Stimulated activated naive CD8-positive, alpha-beta T cell treated with anti-CD3 and anti-CD28 coated beads, Interleukin-15, Interleukin-2, amounts not matched to agents 100 ng/mL and 50 ng/mL, for 24 hours (primary cell): ENCODE data around the gene ATL1.
A peak's percentile ranks its signal among the peaks of the same experiment; 100 is the strongest.

Source experiments
- H3K27ac Mint-ChIP-seq: one replicate; pipeline ENCODE4 v1.8.0; 2021; ENCODE audit warnings: mild to moderate bottlenecking, mixed read lengths
- H3K27me3 Mint-ChIP-seq: one replicate; pipeline ENCODE4 v1.8.0; 2021; ENCODE audit warnings: mixed read lengths
- H3K36me3 Mint-ChIP-seq: one replicate; pipeline ENCODE4 v1.8.0; 2021; ENCODE audit warnings: low read depth, mixed read lengths
- H3K4me1 Mint-ChIP-seq: one replicate; pipeline ENCODE4 v1.8.0; 2021; ENCODE audit warnings: low read depth, mixed read lengths
- H3K4me3 Mint-ChIP-seq: one replicate; pipeline ENCODE4 v1.8.0; 2021; ENCODE audit warnings: mild to moderate bottlenecking, mixed read lengths
- H3K9me3 Mint-ChIP-seq: one replicate; pipeline ENCODE4 v1.8.0; 2021; ENCODE audit warnings: mixed read lengths

ATL1 gene

GRCh38 chr14:50560931-50561285, 963 bp downstream of the ATL1 start:
- no peak overlapping the region for H3K27ac Mint-ChIP-seq
- no peaks in the 10 kb centered on the region for H3K9me3 Mint-ChIP-seq
- H3K36me3 Mint-ChIP-seq = no peaks in the 10 kb centered on the region
- peaks cover 15% of the 10 kb centered on the region for H3K4me1 Mint-ChIP-seq
- H3K4me3 Mint-ChIP-seq = peak overlapping the region; percentile 80
- H3K27me3 Mint-ChIP-seq = peaks cover 52% of the 10 kb centered on the region

DNA sequence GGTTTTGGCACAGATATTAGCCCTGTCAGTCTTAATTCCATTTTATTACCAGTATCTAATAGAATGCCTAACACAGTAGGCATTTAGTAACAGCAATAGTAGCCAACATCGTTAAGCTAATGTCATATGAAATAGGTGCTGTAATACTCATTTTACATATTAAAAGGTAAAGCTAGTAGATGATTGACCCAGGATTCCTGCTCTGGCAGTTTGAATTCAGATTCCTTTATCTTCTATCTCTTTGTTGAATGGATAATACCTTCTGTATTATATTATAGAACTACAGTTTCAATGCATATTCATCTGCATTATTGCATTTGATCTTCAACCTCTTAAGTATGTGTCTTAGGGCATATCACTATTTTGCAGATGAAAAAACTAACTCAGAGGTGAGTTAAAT, 2.9 kb downstream of the ATL1 start:
- no peak overlapping the region for H3K27ac Mint-ChIP-seq
- H3K36me3 Mint-ChIP-seq = no peaks in the 10 kb centered on the region
- H3K4me3 Mint-ChIP-seq = no peak overlapping the region
- peaks cover 15% of the 10 kb centered on the region for H3K4me1 Mint-ChIP-seq
- H3K27me3 Mint-ChIP-seq = peaks cover 36% of the 10 kb centered on the region
- H3K9me3 Mint-ChIP-seq = no peaks in the 10 kb centered on the region

DNA sequence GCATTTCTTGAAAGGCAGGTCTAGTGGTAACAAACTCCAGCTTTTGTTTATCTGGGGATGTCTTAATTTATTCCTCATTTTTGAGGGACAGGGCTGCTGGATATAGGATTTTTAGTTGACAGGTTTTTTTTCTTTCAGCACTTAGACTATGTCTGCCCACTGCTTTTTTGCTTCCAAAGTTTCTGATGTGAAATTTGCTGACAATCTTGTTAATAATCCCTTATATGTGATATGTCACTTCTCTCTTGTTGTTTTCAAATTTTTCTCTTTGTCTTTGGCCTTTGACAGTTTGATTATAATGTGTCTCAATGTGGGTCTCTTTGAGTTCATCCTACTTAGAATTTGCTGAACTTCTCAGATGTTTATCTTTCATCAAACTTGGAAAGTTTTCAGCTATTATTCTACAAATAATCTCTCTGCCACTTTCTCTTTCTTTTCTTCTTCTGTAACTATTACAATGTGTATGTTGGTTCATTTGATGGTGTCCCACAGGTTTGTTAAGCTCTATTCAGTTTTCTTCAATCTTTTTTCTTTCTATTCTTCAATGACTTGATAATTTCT, 9.8 kb downstream of the ATL1 start:
- no peak overlapping the region for H3K4me3 Mint-ChIP-seq
- H3K9me3 Mint-ChIP-seq = peaks cover 24% of the 10 kb centered on the region
- H3K27ac Mint-ChIP-seq = no peak overlapping the region
- no peaks in the 10 kb centered on the region for H3K27me3 Mint-ChIP-seq
- H3K4me1 Mint-ChIP-seq = no peaks in the 10 kb centered on the region
- H3K36me3 Mint-ChIP-seq = peaks cover 18% of the 10 kb centered on the region

DNA sequence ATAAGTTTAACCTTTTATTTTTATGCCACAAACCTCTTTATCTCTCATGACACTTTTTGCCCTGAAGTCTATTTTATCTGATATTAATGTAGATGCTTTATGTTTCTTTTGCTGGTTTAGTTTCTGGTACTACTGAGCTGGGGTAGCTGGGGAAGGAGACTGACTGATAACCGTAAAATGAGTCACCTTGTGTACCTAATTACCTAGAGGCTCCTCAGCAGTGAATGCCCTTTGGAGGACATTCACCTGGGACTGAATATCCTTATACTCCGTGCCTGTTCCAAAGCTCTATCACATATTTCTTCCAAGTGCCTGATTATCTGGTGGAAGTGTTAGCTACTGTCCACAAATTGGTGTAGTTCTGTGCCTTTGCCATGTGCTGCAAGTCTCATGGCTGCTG, 13.9 kb downstream of the ATL1 start:
- H3K36me3 Mint-ChIP-seq = peaks cover 18% of the 10 kb centered on the region
- no peak overlapping the region for H3K27ac Mint-ChIP-seq

GRCh38 chr14:50575769-50576168, 15.8 kb downstream of the ATL1 start:
- Mint-ChIP-seq H3K4me3 (no peak overlapping the region), H3K27me3 (no peaks in the 10 kb centered on the region), H3K9me3 (peaks cover 6% of the 10 kb centered on the region), H3K4me1 (no peaks in the 10 kb centered on the region), H3K36me3 (peaks cover 12% of the 10 kb centered on the region), H3K27ac (no peak overlapping the region)

More for the DNA sequence above, 13.9 kb downstream of the ATL1 start:
- Mint-ChIP-seq H3K27me3 (no peaks in the 10 kb centered on the region), H3K9me3 (peaks cover 18% of the 10 kb centered on the region), H3K4me3 (no peak overlapping the region), H3K4me1 (no peaks in the 10 kb centered on the region)

DNA sequence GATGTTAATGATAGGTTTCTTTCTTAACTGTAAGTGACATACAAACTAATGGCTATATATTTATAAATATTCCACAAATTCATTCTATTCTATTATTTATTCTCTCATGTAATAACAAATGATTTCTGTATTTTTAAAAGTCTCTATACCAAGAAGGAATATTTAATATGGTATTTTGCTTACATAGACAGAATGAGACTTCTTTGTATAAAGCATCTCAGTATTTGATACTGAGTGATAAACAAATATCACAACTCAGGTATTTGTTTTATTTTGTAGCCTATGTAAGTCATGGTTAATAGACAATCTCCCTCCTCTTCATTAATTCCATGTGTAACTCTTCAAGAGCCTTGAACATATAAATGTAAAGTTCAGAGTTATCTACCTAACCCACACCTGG, 18.0 kb downstream of the ATL1 start:
- Mint-ChIP-seq H3K9me3 (no peaks in the 10 kb centered on the region), H3K36me3 (no peaks in the 10 kb centered on the region), H3K4me1 (no peaks in the 10 kb centered on the region), H3K27ac (no peak overlapping the region), H3K27me3 (no peaks in the 10 kb centered on the region), H3K4me3 (no peak overlapping the region)

DNA sequence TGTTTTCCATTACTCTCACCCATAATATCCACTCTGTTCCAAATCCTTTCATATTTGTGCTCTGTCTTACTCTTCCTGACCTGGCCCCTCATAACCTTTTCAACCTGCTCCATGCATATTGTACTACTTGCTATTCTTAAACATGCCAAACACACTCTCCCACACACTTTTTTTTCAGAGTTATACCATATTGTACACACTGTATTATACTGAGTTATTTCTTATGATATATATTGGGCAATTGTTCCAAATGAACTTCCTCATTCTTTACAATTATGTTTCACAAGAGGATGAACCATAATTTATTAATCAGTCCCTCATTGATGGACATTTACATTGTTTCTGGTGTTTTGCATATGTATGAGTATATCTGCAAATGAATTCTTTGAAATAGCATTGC, 18.5 kb downstream of the ATL1 start:
- Mint-ChIP-seq H3K27ac (no peak overlapping the region), H3K36me3 (no peaks in the 10 kb centered on the region), H3K4me3 (no peak overlapping the region), H3K4me1 (no peaks in the 10 kb centered on the region), H3K9me3 (no peaks in the 10 kb centered on the region), H3K27me3 (no peaks in the 10 kb centered on the region)

- H3K4me1 Mint-ChIP-seq = no peaks in the 10 kb centered on the region
- H3K27ac Mint-ChIP-seq = no peak overlapping the region
- no peak overlapping the region for H3K4me3 Mint-ChIP-seq
- no peaks in the 10 kb centered on the region for H3K27me3 Mint-ChIP-seq
- H3K36me3 Mint-ChIP-seq = no peaks in the 10 kb centered on the region
- H3K9me3 Mint-ChIP-seq = no peaks in the 10 kb centered on the region
Measured at GRCh38 chr14:50590464-50590863, 30.5 kb downstream of the ATL1 start.

DNA sequence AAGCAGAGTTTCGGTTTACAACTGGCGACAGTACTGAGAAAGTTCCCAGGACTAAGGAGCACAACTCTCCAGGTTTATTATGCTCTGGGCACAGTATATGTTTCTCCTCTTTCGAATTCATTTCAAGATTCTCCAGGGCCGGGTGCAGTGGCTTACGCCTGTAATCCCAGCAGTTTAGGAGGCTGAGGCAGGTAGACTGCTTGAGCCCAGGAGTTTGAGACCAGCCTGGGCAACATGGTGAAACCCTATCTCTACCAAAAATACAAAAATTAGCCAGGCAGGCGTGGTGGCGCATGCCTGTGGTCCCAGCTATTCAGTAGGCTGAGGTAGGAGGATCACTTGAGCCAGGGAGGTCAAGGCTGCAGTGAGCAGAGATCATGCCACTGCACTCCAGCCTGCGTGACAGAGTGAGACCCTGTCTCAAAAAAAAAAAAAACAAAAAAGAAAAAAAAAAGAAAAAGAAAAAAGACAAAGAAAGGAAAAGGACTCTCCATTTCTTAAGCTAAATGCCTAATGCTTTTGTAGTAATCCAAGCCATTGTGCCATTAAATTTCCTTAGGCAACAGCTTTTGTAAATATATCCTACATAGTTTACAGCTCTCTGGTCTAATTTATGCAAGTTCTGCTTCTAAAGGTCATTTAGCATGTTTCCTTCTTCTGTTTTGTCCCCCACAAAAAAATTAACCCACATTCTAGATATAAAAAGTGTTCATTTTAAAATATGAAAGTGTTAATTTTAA, 34.8 kb downstream of the ATL1 start:
- Mint-ChIP-seq H3K4me1 (no peaks in the 10 kb centered on the region), H3K27ac (no peak overlapping the region), H3K36me3 (no peaks in the 10 kb centered on the region), H3K4me3 (no peak overlapping the region), H3K9me3 (no peaks in the 10 kb centered on the region), H3K27me3 (no peaks in the 10 kb centered on the region)

- H3K27ac Mint-ChIP-seq = no peak overlapping the region
- H3K36me3 Mint-ChIP-seq = no peaks in the 10 kb centered on the region
- H3K4me1 Mint-ChIP-seq = no peaks in the 10 kb centered on the region
- H3K9me3 Mint-ChIP-seq = no peaks in the 10 kb centered on the region
- no peak overlapping the region for H3K4me3 Mint-ChIP-seq
- no peaks in the 10 kb centered on the region for H3K27me3 Mint-ChIP-seq
Measured at GRCh38 chr14:50598765-50599164, 38.8 kb downstream of the ATL1 start.

DNA sequence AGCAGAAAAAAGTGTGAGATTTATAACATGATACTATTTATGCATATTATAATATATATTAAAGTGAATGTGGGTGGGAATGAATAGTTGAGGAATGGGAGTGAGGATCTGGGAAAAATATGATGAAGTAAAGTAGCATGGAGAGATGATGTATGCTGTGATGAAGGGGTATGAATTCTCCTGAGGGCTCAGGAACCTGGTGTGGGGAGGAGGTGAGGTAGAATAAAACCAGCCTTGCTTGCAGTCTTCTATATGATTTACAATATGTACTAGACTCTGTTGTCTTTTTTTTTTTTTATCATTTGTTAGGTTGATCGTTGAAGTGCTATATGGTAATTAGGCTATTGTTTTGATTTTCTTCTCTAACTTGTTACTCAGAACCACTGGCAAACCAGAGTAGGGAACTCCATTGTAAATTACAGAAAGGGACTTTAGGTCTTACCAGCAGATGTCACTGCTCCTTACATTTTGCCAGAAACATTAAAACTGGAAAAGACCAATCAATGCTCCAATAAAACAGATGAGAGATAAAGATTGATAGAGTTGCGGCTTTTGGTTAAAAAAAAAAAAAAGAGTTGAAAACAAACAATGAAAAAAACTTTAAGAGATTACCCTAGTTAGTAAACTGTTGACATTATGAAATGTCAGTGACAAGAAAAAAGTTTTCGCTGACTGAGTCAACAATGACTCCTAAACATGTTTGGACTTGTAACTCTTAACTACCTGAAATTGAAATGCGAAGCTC, 39.9 kb downstream of the ATL1 start:
- no peaks in the 10 kb centered on the region for H3K36me3 Mint-ChIP-seq

GRCh38 chr14:50600849-50601248, 40.9 kb downstream of the ATL1 start:
- Mint-ChIP-seq H3K4me1 (no peaks in the 10 kb centered on the region), H3K4me3 (no peak overlapping the region)

More for the DNA sequence above, 39.9 kb downstream of the ATL1 start:
- H3K4me1 Mint-ChIP-seq = no peaks in the 10 kb centered on the region
- H3K4me3 Mint-ChIP-seq = no peak overlapping the region
- no peaks in the 10 kb centered on the region for H3K9me3 Mint-ChIP-seq
- H3K27ac Mint-ChIP-seq = no peak overlapping the region
- H3K27me3 Mint-ChIP-seq = no peaks in the 10 kb centered on the region

GRCh38 chr14:50601394-50601793, 41.4 kb downstream of the ATL1 start:
- Mint-ChIP-seq H3K4me1 (no peaks in the 10 kb centered on the region), H3K27ac (no peak overlapping the region), H3K27me3 (no peaks in the 10 kb centered on the region), H3K36me3 (no peaks in the 10 kb centered on the region), H3K9me3 (no peaks in the 10 kb centered on the region), H3K4me3 (no peak overlapping the region)

More at GRCh38 chr14:50600849-50601248, 40.9 kb downstream of the ATL1 start:
- Mint-ChIP-seq H3K36me3 (no peaks in the 10 kb centered on the region), H3K27ac (no peak overlapping the region), H3K27me3 (no peaks in the 10 kb centered on the region), H3K9me3 (no peaks in the 10 kb centered on the region)

GRCh38 chr14:50602035-50602434, 42.1 kb downstream of the ATL1 start:
- Mint-ChIP-seq H3K4me1 (peaks cover 1% of the 10 kb centered on the region), H3K36me3 (no peaks in the 10 kb centered on the region), H3K27me3 (no peaks in the 10 kb centered on the region), H3K4me3 (no peak overlapping the region), H3K9me3 (no peaks in the 10 kb centered on the region), H3K27ac (no peak overlapping the region)

DNA sequence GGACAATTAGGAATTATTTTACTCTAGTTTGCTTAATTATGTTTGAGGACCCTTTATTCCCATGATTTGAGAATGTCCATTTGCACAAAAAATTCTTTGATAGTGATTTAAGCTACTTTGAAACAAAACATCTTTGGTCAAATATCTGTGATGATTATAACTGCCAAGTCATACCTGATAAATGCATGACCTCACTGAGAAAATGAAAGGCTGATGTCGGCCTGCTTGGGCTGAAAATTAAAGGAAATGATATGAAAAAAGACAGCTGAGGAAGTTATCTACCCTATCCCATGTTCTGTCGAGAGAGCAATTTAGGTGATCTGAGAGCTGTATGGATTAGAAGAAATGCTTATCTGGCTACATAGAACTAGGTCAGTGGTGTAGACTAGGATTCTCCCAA, 43.6 kb downstream of the ATL1 start:
- Mint-ChIP-seq H3K36me3 (no peaks in the 10 kb centered on the region), H3K4me3 (no peak overlapping the region), H3K9me3 (no peaks in the 10 kb centered on the region), H3K4me1 (peaks cover 6% of the 10 kb centered on the region), H3K27ac (no peak overlapping the region), H3K27me3 (no peaks in the 10 kb centered on the region)
